Measurements from ENCODE around the gene STARD8. TPM values are rescaled to one million over a fixed set of nuclear protein-coding genes. Genes with fewer than 3 reads are reported as not detected.

The STARD8 gene
- total and polyA plus RNA-seq, 2 donors (not counting 3 experiments of a cell fraction or from before 2014, with no cell fraction given): 6.8 to 14.8 TPM

DNA sequence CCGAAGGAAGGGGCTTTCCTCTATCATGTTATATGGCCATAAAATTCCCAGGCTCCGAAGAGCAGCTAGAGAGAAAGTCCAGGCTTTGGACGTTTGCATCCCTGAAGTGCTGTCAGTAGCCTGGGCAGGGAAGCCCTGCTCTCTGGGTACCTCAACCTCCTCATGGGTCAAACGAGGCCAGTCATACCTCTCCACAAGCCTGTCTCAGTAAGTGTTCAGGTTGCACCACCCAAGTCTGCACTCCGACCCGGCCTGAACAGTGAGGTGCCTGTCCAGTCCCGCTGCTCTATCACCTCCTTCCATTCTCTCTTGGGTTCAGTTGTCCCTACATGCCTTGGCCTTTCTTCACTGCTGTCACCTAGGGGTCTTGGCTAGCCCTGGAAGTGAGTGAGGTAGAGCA, 78.9 kb downstream of the STARD8 start:
- H3K27me3 ChIP-seq (ENCODE audit: control insufficient read depth in 2 of 2, insufficient read depth in 2 of 2, low read length in 2 of 2): no peaks in the 10 kb centered on the region
- H4K20me1 ChIP-seq (replicated peaks; ENCODE audit: control insufficient read depth, extremely low read depth, insufficient read depth, low read length): no peaks in the 10 kb centered on the region
- no peak for FAIRE-seq
- ChIA-PET CTCF (no interaction called here), POLR2A (no interaction called here)
- TF ChIP-seq, protein P1, sequence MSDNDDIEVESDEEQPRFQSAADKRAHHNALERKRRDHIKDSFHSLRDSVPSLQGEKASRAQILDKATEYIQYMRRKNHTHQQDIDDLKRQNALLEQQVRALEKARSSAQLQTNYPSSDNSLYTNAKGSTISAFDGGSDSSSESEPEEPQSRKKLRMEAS (IDR thresholded peaks at IDR 0.05; ENCODE audit: insufficient read depth, insufficient read length): no peak
- TF ChIP-seq POLR2A (IDR thresholded peaks at IDR 0.05; ENCODE audit: low read depth, low read length): no peak
- no peak for TF ChIP-seq MYC (IDR thresholded peaks at IDR 0.05; ENCODE audit: low read depth, low read length)
- TF ChIP-seq, protein P2, sequence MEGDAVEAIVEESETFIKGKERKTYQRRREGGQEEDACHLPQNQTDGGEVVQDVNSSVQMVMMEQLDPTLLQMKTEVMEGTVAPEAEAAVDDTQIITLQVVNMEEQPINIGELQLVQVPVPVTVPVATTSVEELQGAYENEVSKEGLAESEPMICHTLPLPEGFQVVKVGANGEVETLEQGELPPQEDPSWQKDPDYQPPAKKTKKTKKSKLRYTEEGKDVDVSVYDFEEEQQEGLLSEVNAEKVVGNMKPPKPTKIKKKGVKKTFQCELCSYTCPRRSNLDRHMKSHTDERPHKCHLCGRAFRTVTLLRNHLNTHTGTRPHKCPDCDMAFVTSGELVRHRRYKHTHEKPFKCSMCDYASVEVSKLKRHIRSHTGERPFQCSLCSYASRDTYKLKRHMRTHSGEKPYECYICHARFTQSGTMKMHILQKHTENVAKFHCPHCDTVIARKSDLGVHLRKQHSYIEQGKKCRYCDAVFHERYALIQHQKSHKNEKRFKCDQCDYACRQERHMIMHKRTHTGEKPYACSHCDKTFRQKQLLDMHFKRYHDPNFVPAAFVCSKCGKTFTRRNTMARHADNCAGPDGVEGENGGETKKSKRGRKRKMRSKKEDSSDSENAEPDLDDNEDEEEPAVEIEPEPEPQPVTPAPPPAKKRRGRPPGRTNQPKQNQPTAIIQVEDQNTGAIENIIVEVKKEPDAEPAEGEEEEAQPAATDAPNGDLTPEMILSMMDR (IDR thresholded peaks at IDR 0.05; ENCODE audit: extremely low read depth in 1 of 2, insufficient read depth in 1 of 2, low read depth in 1 of 2, low read length in 2 of 2): no peak
- TF ChIP-seq GATA2 (IDR thresholded peaks at IDR 0.05; ENCODE audit: insufficient read depth, insufficient read length, low read depth, low read length): no peak
- TF ChIP-seq EZH2 (IDR thresholded peaks at IDR 0.05; ENCODE audit: borderline replicate concordance, low read depth, low read length, severe bottlenecking): no peak
- no peak for TF ChIP-seq JUN (IDR thresholded peaks at IDR 0.05; ENCODE audit: borderline replicate concordance, insufficient read depth, insufficient read length, low read depth)
- no peak for TF ChIP-seq FOS (IDR thresholded peaks at IDR 0.05; ENCODE audit: borderline replicate concordance, insufficient read depth, low read length)
- no peak for TF ChIP-seq POLR2AphosphoS5 (IDR thresholded peaks at IDR 0.05; ENCODE audit: insufficient read depth, low read depth, low read length)
- H3K36me3 ChIP-seq (ENCODE audit: control insufficient read depth in 2 of 2, extremely low read depth in 1 of 2, insufficient read depth in 2 of 2, low read length in 2 of 2): peaks cover 0 to 26% of the 10 kb centered on the region in 2 experiments
- no peaks in the 10 kb centered on the region for H3K4me1 ChIP-seq (ENCODE audit: control insufficient read depth, extremely low read depth, insufficient read depth, low read length)
- H3K4me2 ChIP-seq (ENCODE audit: insufficient read depth, low read length): no peak overlapping the region
- dilution Hi-C loops (cut with MboI; ENCODE audit: extremely low pct_ligation_motif_present, low sequenced_read_pairs) (no loop called here), intact Hi-C loops (cut with micrococcal nuclease) (no loop called here)
- no peak overlapping the region for H3K9ac ChIP-seq (replicated peaks; ENCODE audit: extremely low read depth, insufficient read depth, low read length)
- BruUV-seq (replicated peaks): no TSS peak
- H3K4me3 ChIP-seq (replicated peaks in 1 of 3; ENCODE audit: insufficient read depth in 1 of 3, low read depth in 1 of 3, low read length in 3 of 3): no peak overlapping the region
- no peak overlapping the region for H3K27ac ChIP-seq (ENCODE audit: insufficient read depth, low read depth, low read length)
- no peaks in the 10 kb centered on the region for H3K79me2 ChIP-seq (ENCODE audit: control insufficient read depth, insufficient read depth, low read length)
- no peak overlapping the region for H2AFZ ChIP-seq (ENCODE audit: low read depth, low read length)
- H3K9me3 ChIP-seq (replicated peaks; ENCODE audit: control insufficient read depth, insufficient read depth, low read length): no peaks in the 10 kb centered on the region
- no peak for DNase-seq (ENCODE audit: low read depth, low spot score)
- no peaks in the 10 kb centered on the region for H3K9me1 ChIP-seq (replicated peaks; ENCODE audit: control insufficient read depth, extremely low read depth, insufficient read depth, low read length)
